ES-I3 (cell line): ENCODE measurements around the gene RPUSD4.

Experiments used
- H3K36me3 ChIP-seq: 2 replicates; pipeline ENCODE4 v1.6.1; 2013; ENCODE audit warnings: mild to moderate bottlenecking, low read length, control low read depth, moderate library complexity; ENCODE audit not compliant: insufficient read depth
- H3K4me1 ChIP-seq: 2 replicates; pipeline ENCODE4 v1.6.1; 2013; ENCODE audit warnings: mild to moderate bottlenecking, control low read depth, low read length; ENCODE audit not compliant: insufficient read depth
- H3K9ac ChIP-seq: 2 replicates; pipeline ENCODE4 v1.6.1; 2013; ENCODE audit warnings: low read depth, mild to moderate bottlenecking, low read length, moderate library complexity
- H3K9me3 ChIP-seq: 2 replicates; pipeline ENCODE4 v1.6.1; 2013; ENCODE audit warnings: mild to moderate bottlenecking, low read length, moderate library complexity; ENCODE audit not compliant: control insufficient read depth, insufficient read depth

The RPUSD4 gene

GRCh38 chr11:126162306-126163030 is 49.0 kb downstream of the RPUSD4 start:
- Histone ChIP-seq H3K9me3 (no peaks in the 10 kb centered on the region), H3K4me1 (peaks cover 46% of the 10 kb centered on the region), H3K36me3 (no peaks in the 10 kb centered on the region), H3K9ac (no peak overlapping the region)

GRCh38 chr11:126161023-126161391 is 50.4 kb downstream of the RPUSD4 start:
- no peak overlapping the region for H3K9ac ChIP-seq
- H3K36me3 ChIP-seq: no peaks in the 10 kb centered on the region
- H3K4me1 ChIP-seq: peaks cover 38% of the 10 kb centered on the region
- no peaks in the 10 kb centered on the region for H3K9me3 ChIP-seq

- H3K4me1 ChIP-seq: peaks cover 38% of the 10 kb centered on the region
- no peak overlapping the region for H3K9ac ChIP-seq
- H3K36me3 ChIP-seq: no peaks in the 10 kb centered on the region
- H3K9me3 ChIP-seq: no peaks in the 10 kb centered on the region
These were observed 51.0 kb downstream of the RPUSD4 start for GRCh38 chr11:126160345-126161022.

GRCh38 chr11:126159719-126160344 is 51.6 kb downstream of the RPUSD4 start:
- H3K36me3 ChIP-seq: no peaks in the 10 kb centered on the region
- peaks cover 38% of the 10 kb centered on the region for H3K4me1 ChIP-seq
- no peak overlapping the region; the same call in 1 of the 2 replicates for H3K9ac ChIP-seq
- no peaks in the 10 kb centered on the region for H3K9me3 ChIP-seq

GRCh38 chr11:126158054-126158791 is 53.2 kb downstream of the RPUSD4 start:
- no peak overlapping the region for H3K9ac ChIP-seq
- H3K4me1 ChIP-seq: peaks cover 32% of the 10 kb centered on the region
- H3K9me3 ChIP-seq: no peaks in the 10 kb centered on the region
- H3K36me3 ChIP-seq: no peaks in the 10 kb centered on the region

GRCh38 chr11:126157326-126158030 is 54.0 kb downstream of the RPUSD4 start:
- H3K9me3 ChIP-seq: no peaks in the 10 kb centered on the region
- no peaks in the 10 kb centered on the region for H3K36me3 ChIP-seq
- peaks cover 25% of the 10 kb centered on the region for H3K4me1 ChIP-seq
- H3K9ac ChIP-seq: no peak overlapping the region

GRCh38 chr11:126156814-126157213 is 54.6 kb downstream of the RPUSD4 start:
- Histone ChIP-seq H3K4me1 (peaks cover 25% of the 10 kb centered on the region), H3K36me3 (no peaks in the 10 kb centered on the region), H3K9me3 (peaks cover 6% of the 10 kb centered on the region; the same call in 1 of the 2 replicates)

GRCh38 chr11:126155402-126156187 is 55.9 kb downstream of the RPUSD4 start:
- Histone ChIP-seq H3K36me3 (no peaks in the 10 kb centered on the region), H3K9me3 (peaks cover 6% of the 10 kb centered on the region; the same call in 1 of the 2 replicates), H3K4me1 (peaks cover 21% of the 10 kb centered on the region), H3K9ac (no peak overlapping the region)

More at GRCh38 chr11:126156814-126157213, 54.6 kb downstream of the RPUSD4 start:
- no peak overlapping the region for H3K9ac ChIP-seq

GRCh38 chr11:126154691-126155090 is 56.8 kb downstream of the RPUSD4 start:
- H3K36me3 ChIP-seq: no peaks in the 10 kb centered on the region
- H3K4me1 ChIP-seq: peaks cover 17% of the 10 kb centered on the region
- no peak overlapping the region for H3K9ac ChIP-seq
- H3K9me3 ChIP-seq: peaks cover 6% of the 10 kb centered on the region; the same call in 1 of the 2 replicates

GRCh38 chr11:126153972-126154371 is 57.5 kb downstream of the RPUSD4 start:
- Histone ChIP-seq H3K9me3 (peaks cover 6% of the 10 kb centered on the region; the same call in 1 of the 2 replicates), H3K36me3 (no peaks in the 10 kb centered on the region), H3K9ac (no peak overlapping the region), H3K4me1 (peaks cover 13% of the 10 kb centered on the region)

GRCh38 chr11:126153006-126153405 is 58.4 kb downstream of the RPUSD4 start:
- H3K9me3 ChIP-seq: peaks cover 6% of the 10 kb centered on the region; the same call in 1 of the 2 replicates
- H3K4me1 ChIP-seq: peaks cover 13% of the 10 kb centered on the region

GRCh38 chr11:126152586-126152985 is 58.9 kb downstream of the RPUSD4 start:
- Histone ChIP-seq H3K36me3 (no peaks in the 10 kb centered on the region), H3K9me3 (peaks cover 6% of the 10 kb centered on the region; the same call in 1 of the 2 replicates), H3K4me1 (peaks cover 16% of the 10 kb centered on the region), H3K9ac (no peak overlapping the region)

More at GRCh38 chr11:126153006-126153405, 58.4 kb downstream of the RPUSD4 start:
- H3K36me3 ChIP-seq: no peaks in the 10 kb centered on the region
- H3K9ac ChIP-seq: no peak overlapping the region

- H3K36me3 ChIP-seq: no peaks in the 10 kb centered on the region
- no peak overlapping the region for H3K9ac ChIP-seq
- peaks cover 21% of the 10 kb centered on the region for H3K4me1 ChIP-seq
These were observed 59.3 kb downstream of the RPUSD4 start for GRCh38 chr11:126152152-126152551.

More at GRCh38 chr11:126152152-126152551, 59.3 kb downstream of the RPUSD4 start:
- H3K9me3 ChIP-seq: peaks cover 6% of the 10 kb centered on the region; the same call in 1 of the 2 replicates
